Gastrocnemius medialis (tissue), 4 donors: ENCODE measurements around the gene NCSTN. TPM values are rescaled to one million over a fixed set of nuclear protein-coding genes. Genes with fewer than 3 reads are reported as not detected.

Experiments used
- ATAC-seq, 2 donors: fragments of 150-250 bp; one replicate each; pipeline ENCODE4 v1.9.1; 2016
- DNase-seq, 2 donors: peaks; one replicate each; pipeline ENCODE4 v3.0.0-alpha.2; 2019
- H3K27ac ChIP-seq, 4 donors: fragments of 200-600 bp; sonication (generic); 1 replicate in 1 of 4; 2 replicates in 3 of 4; pipeline ENCODE4 v1.5.1; 2016 to 2018; ENCODE audit warnings: mild to moderate bottlenecking in 2 of 4, moderate library complexity in 1 of 4
- H3K27me3 ChIP-seq, 3 donors: fragments of 200-600 bp; sonication (generic) in 2 of 3; 1 replicate in 1 of 3; 2 replicates in 2 of 3; pipeline versions ENCODE4 v1.5.1 to v1.6.0; 2016 to 2019; ENCODE audit warnings: mild to moderate bottlenecking in 1 of 3, moderate library complexity in 1 of 3
- H3K36me3 ChIP-seq, 2 donors: fragments of 200-600 bp; sonication (generic) in 1 of 2; one replicate each; pipeline ENCODE4 v1.5.1; 2017 to 2018
- H3K4me1 ChIP-seq, 2 donors: fragments of 200-600 bp; sonication (generic) in 1 of 2; one replicate each; pipeline ENCODE4 v1.5.1; 2016 to 2017; ENCODE audit warnings: mild to moderate bottlenecking in 2 of 2
- H3K4me3 ChIP-seq, 4 donors: fragments of 200-600 bp; sonication (generic) in 3 of 4; 1 replicate in 1 of 4; 2 replicates in 3 of 4; pipeline ENCODE4 v1.5.1; 2016 to 2019; ENCODE audit warnings: mild to moderate bottlenecking in 2 of 4
- H3K9me3 ChIP-seq, 3 donors: fragments of 200-600 bp; sonication (generic) in 2 of 3; 1 replicate in 1 of 3; 2 replicates in 2 of 3; pipeline ENCODE4 v1.5.1; 2016 to 2019
- CTCF ChIP-seq, 5 experiments: fragments of 450-650 bp in 3 of 5; fragments of 200-600 bp in 2 of 5; sonication (generic) in 2 of 5; IDR thresholded peaks in 4 of 5; conservative IDR thresholded peaks in 1 of 5; 1 replicate in 4 of 5; 2 replicates in 1 of 5; pipeline ENCODE4 v1.5.1; 2016 to 2019; ENCODE audit warnings: antibody characterized with exemption in 5 of 5, mild to moderate bottlenecking in 3 of 5, moderate library complexity in 3 of 5
- POLR2A ChIP-seq, 2 donors: fragments of 450-650 bp; IDR thresholded peaks; one replicate each; pipeline ENCODE4 v1.6.1; 2017; ENCODE audit warnings: antibody characterized with exemption in 2 of 2, mild to moderate bottlenecking in 2 of 2, moderate library complexity in 2 of 2
- in situ Hi-C, 4 donors: fragments of 200-750 bp; cut with MboI; loops; one replicate each; pipeline versions ENCODE4 v1.15.0 to v1.8.0; 2017; ENCODE audit warnings: low sequenced_read_pairs in 4 of 4
- intact Hi-C: fragments of 100-400 bp; cut with DNase I; formaldehyde crosslinking; loops from one replicate; pipeline ENCODE4 v1.15.1; 2023; ENCODE audit warnings: low total_unique reads
- total RNA-seq, 4 donors: library from RNA; depleted of rRNA; stranded (reverse); fragments of >200 nt; gene quantifications; one replicate each; pipeline versions ENCODE4 v1.1.0 to v1.2.3, GENCODE V29; 2016

The NCSTN gene
- total RNA-seq, 4 donors from 2014 or later = 29.2 to 59.3 (median 33.2) TPM

DNA sequence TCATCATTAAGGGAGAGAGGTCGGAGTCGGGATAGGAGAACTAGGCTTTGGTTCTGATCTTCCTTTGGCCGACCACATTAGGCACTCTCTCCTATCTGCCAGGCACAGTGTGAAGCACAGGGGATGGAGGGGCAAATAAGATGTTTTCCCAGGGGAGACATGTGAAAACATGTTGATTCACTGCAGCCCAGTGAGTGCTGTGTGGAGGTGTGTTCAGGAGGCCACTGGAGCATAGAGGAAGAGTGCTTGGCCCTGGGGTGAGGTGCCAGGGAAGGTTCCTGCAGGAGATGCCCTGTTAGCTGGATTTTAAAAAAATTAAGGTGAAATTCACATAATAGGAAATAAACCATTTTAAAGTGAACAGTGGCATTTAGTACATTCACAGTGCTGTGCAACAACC is 60.9 kb downstream of the NCSTN start:
- H3K36me3 ChIP-seq = no peaks in the 10 kb centered on the region
- peaks cover 0 to 8% (median 3%) of the 10 kb centered on the region in 3 donors for H3K27me3 ChIP-seq
- H3K4me3 ChIP-seq = no peak overlapping the region
- DNase-seq (no peak), ATAC-seq (no peak)
- no peak overlapping the region for H3K27ac ChIP-seq
- in situ Hi-C loops (no loop called here), intact Hi-C loops (no loop called here)
- H3K9me3 ChIP-seq = no peaks in the 10 kb centered on the region
- TF ChIP-seq POLR2A (IDR thresholded peaks at IDR 0.05) (no peak), CTCF (IDR thresholded peaks at IDR 0.05 in 4 of 5, conservative IDR thresholded peaks at IDR 0.05 in 1 of 5) (no peak)
- H3K4me1 ChIP-seq = peaks cover 0 to 6% of the 10 kb centered on the region in 2 donors

- Histone ChIP-seq H3K9me3 (no peaks in the 10 kb centered on the region), H3K4me1 (peaks cover 0 to 6% of the 10 kb centered on the region in 2 donors)
Measured at GRCh38 chr1:160405331-160405877, 62.2 kb downstream of the NCSTN start.

GRCh38 chr1:160406131-160406968 is 63.2 kb downstream of the NCSTN start:
- Histone ChIP-seq H3K36me3 (no peaks in the 10 kb centered on the region), H3K27ac (no peak overlapping the region), H3K4me1 (peaks cover 3% of the 10 kb centered on the region in 2 donors), H3K4me3 (no peak overlapping the region), H3K27me3 (no peaks in the 10 kb centered on the region), H3K9me3 (no peaks in the 10 kb centered on the region)
- TF ChIP-seq CTCF (IDR thresholded peaks at IDR 0.05 in 4 of 5, conservative IDR thresholded peaks at IDR 0.05 in 1 of 5) = no peak
- TF ChIP-seq POLR2A (IDR thresholded peaks at IDR 0.05) = no peak
- DNase-seq = no peak
- in situ Hi-C loops (no loop called here), intact Hi-C loops (no loop called here)
- ATAC-seq = no peak

More at GRCh38 chr1:160405331-160405877, 62.2 kb downstream of the NCSTN start:
- H3K36me3 ChIP-seq = no peaks in the 10 kb centered on the region
- ATAC-seq (no peak), DNase-seq (no peak)
- in situ Hi-C loops (no loop called here), intact Hi-C loops (no loop called here)
- H3K27me3 ChIP-seq = peaks cover 0 to 8% (median 3%) of the 10 kb centered on the region in 3 donors
- no peak overlapping the region for H3K4me3 ChIP-seq
- no peak overlapping the region for H3K27ac ChIP-seq
- TF ChIP-seq POLR2A (IDR thresholded peaks at IDR 0.05) (no peak), CTCF (IDR thresholded peaks at IDR 0.05 in 4 of 5, conservative IDR thresholded peaks at IDR 0.05 in 1 of 5) (no peak)

DNA sequence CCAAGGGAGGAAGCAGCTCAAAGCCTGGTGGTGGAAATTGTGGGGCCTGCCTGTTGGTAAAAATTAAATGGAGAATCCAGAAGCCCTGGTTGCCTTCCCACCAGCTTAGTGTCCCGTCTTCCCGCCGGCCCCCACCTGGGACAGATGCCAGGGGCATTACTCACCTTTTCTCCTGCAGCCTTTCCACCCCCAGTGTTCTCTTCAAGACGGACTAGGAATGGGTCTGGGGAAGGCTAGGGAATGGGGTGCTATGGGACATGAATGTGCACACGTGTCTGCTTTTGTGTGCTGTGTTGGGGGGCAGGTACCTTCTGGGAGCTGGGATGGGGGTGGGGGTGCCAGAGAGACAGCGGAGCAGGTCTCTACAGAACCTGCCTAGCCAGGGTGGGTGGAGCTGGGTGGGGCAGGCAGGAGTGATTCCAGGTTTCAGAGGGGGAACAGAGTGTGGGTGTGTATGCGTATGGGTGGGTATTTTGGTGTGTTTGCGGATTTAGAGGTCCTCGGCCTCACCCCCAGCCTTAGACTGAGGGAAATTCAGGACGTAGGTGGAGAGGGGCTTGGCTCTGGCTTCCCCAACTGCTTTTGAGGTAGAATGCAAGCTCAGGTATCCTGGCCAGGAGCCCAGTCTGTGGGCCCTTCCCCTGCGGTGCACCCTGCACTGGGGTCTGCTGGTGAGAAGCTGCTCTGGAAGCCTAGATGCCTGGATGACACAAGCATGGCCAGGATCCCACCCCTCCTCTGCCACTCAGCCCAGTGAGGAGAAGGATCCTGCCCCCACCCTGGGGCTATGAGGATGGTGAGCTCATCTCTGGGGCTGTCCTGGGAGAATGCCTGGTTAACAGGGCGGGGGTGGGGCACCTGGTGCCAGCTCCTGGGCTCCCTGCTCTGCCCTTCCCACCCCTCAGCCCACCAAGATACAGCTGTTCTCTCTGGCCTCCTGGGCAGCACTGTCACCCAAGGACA is 64.9 kb downstream of the NCSTN start:
- Histone ChIP-seq H3K27ac (no peak overlapping the region), H3K27me3 (no peaks in the 10 kb centered on the region), H3K36me3 (no peaks in the 10 kb centered on the region), H3K4me3 (no peak overlapping the region), H3K9me3 (no peaks in the 10 kb centered on the region), H3K4me1 (peaks cover 0 to 3% of the 10 kb centered on the region in 2 donors)
- no peak for DNase-seq
- in situ Hi-C loops = no loop called here
- TF ChIP-seq POLR2A (IDR thresholded peaks at IDR 0.05) = no peak
- TF ChIP-seq CTCF (IDR thresholded peaks at IDR 0.05 in 4 of 5, conservative IDR thresholded peaks at IDR 0.05 in 1 of 5) = no peak
- ATAC-seq = no peak
- intact Hi-C loops = no loop called here

Other genes starting within 250 kb of the NCSTN start
- gene IGSF8, start 244.8 kb upstream of the NCSTN start, total RNA-seq = 10 to 100 TPM in 1 of 4 donors, 1 to 10 TPM in 3; 3.4 to 12.8 (median 8.7) TPM
- gene ATP1A2, start 227.6 kb upstream of the NCSTN start, total RNA-seq = 100 to 1,000 TPM; 281 to 710 (median 413) TPM
- under 1 TPM in 2 of 4 donors, not detected in 2; 0.07 to 0.47 TPM for gene ATP1A4, start 191.8 kb upstream of the NCSTN start, total RNA-seq
- gene CASQ1, start 152.8 kb upstream of the NCSTN start, total RNA-seq = 100 to 1,000 TPM; 255 to 894 (median 358) TPM
- gene PEA15, start 138.0 kb upstream of the NCSTN start, total RNA-seq = 10 to 100 TPM; 10.5 to 34.7 (median 27.2) TPM
- gene DCAF8, start 80.8 kb upstream of the NCSTN start, total RNA-seq = 100 to 1,000 TPM; 170 to 208 (median 196) TPM
- gene PEX19, start 58.2 kb upstream of the NCSTN start, total RNA-seq = 100 to 1,000 TPM in 2 of 4 donors, 10 to 100 TPM in 2; 61.9 to 151 (median 82.4) TPM
- 100 to 1,000 TPM in 1 of 4 donors, 10 to 100 TPM in 3; 59.0 to 103 (median 85.9) TPM for gene COPA, start 133 bp upstream of the NCSTN start, total RNA-seq
- under 1 TPM in 1 of 4 donors, not detected in 3; 0.46 TPM for gene NHLH1, start 23.7 kb downstream of the NCSTN start, total RNA-seq
- gene VANGL2, start 57.2 kb downstream of the NCSTN start, total RNA-seq = 1 to 10 TPM in 1 of 4 donors, under 1 TPM in 2, not detected in 1; 0.26 to 1.2 (median 0.78) TPM
- 1 to 10 TPM in 1 of 4 donors, under 1 TPM in 1, not detected in 2; 0.19 to 2.3 TPM for gene SLAMF6, start 179.9 kb downstream of the NCSTN start, total RNA-seq
- 1 to 10 TPM in 2 of 4 donors, under 1 TPM in 2; 0.10 to 1.1 (median 0.87) TPM for gene CD84, start 236.1 kb downstream of the NCSTN start, total RNA-seq